ENCODE results near the gene SIM2.

DNA sequence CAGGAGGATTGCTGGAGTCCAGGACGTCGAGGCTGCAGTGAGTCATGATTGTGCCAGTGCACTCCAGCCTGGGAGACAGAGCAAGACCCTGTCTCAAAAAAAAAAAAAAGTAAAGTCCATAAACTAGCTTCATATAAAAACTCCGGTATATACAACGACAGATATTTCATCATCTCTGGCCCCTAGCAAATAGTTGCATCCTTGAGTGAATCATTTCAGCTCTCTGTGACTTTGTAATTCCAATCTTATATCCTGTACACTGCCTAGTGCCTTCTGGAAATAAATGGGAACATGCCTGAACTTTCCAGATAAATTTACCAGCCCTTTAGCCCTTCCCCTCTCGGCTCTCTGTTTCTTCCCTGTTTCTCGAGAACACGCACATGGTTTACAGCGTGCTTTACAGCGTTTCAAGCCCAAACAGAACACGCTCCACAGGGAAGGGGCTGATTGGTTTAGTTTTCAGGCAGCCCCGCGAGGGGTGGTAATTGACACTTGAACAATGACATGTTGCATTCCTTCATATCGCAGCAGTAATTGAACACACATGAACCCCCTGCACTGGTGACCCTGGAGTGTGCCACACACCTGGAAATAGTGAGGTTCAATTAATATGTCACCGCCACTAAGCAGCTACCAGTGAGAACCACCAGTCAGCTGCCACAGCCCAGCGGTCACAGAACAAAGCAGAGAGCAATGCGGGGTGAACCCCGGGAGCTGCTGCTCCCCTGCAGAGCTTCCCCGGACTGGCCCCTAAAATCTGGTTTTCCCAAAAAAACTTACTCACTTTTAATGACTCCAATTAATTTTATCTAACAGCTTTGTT is 35.7 kb upstream of the SIM2 start:
- no peak for TF ChIP-seq EZH2phosphoT487 (IDR thresholded peaks at IDR 0.05; ENCODE audit: insufficient read depth, low read depth)
- TF ChIP-seq EZH2 (IDR thresholded peaks at IDR 0.05; ENCODE audit: insufficient read depth, poor library complexity, severe bottlenecking), result no peak

All from GM23248 (cell line).